ENCODE data around the gene HES5. TPM values are rescaled to one million over a fixed set of nuclear protein-coding genes. Genes with fewer than 3 reads are reported as not detected.

Gene HES5
- polyA plus RNA-seq, 2 of the 4 experiments (the other 2 are of a cell fraction), result not detected

- H3K27ac ChIP-seq, result no peak overlapping the region
- no peak for FAIRE-seq
- no peak for ATAC-seq
- no peak for DNase-seq (ENCODE audit: low read depth in 1 of 2, low spot score in 1 of 2)
- TF ChIP-seq FOSB (CRISPR knock-in tag; IDR thresholded peaks at IDR 0.05), result no peak
- TF ChIP-seq EHMT2 (IDR thresholded peaks at IDR 0.05; ENCODE audit: low read depth), result no peak
- no peak for TF ChIP-seq BCL3 (IDR thresholded peaks at IDR 0.05)
- TF ChIP-seq, protein P1, sequence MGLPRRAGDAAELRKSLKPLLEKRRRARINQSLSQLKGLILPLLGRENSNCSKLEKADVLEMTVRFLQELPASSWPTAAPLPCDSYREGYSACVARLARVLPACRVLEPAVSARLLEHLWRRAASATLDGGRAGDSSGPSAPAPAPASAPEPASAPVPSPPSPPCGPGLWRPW (IDR thresholded peaks at IDR 0.05), result no peak
- no peak for TF ChIP-seq TP53 (CRISPR knock-in tag; IDR thresholded peaks at IDR 0.05)
- no peak for TF ChIP-seq ZC3H11A (IDR thresholded peaks at IDR 0.05)
- TF ChIP-seq CHD2 (IDR thresholded peaks at IDR 0.05; ENCODE audit: low read length, partially characterized antibody), result no peak
- no peak for TF ChIP-seq ZNF302 (CRISPR knock-in tag; IDR thresholded peaks at IDR 0.05)
- no peak for TF ChIP-seq HEYL (CRISPR knock-in tag; IDR thresholded peaks at IDR 0.05)
- TF ChIP-seq NFE2L2 (conservative IDR thresholded peaks at IDR 0.05; ENCODE audit: low read length), result no peak
- TF ChIP-seq SREBF2 (IDR thresholded peaks at IDR 0.05), result no peak
- TF ChIP-seq CBX8 (IDR thresholded peaks at IDR 0.05), result no peak
- no peak for TF ChIP-seq RAD21 (conservative IDR thresholded peaks at IDR 0.05 in 1 of 2, IDR thresholded peaks at IDR 0.05 in 1 of 2)
- TF ChIP-seq KDM5A (IDR thresholded peaks at IDR 0.05), result no peak
- no peak for TF ChIP-seq NPAS2 (CRISPR knock-in tag; IDR thresholded peaks at IDR 0.05; ENCODE audit: borderline replicate concordance)
- no peak for TF ChIP-seq CBX2 (IDR thresholded peaks at IDR 0.05; ENCODE audit: borderline replicate concordance, low read depth)
- H3K9me3 ChIP-seq, result no peaks in the 10 kb centered on the region
- H3K4me1 ChIP-seq, result peaks cover 20% of the 10 kb centered on the region
- ChIA-PET CTCF (interaction anchor here (0.9 to 1.9 kb wide), 4 partner anchors 11 to 29 kb away, joined by 3 to 7 read pairs (median 5); no protein-coding TSS in a partner anchor), POLR2A (no interaction called here)
- no peak overlapping the region for H3K4me3 ChIP-seq
- 98% methylated on average over 20 of the region's 30 CpGs for WGBS (ENCODE audit: missing lambda C conversion rate)
- no peak overlapping the region for H3K4me2 ChIP-seq
Measured at GRCh38 chr1:2519729-2520128, 10.3 kb downstream of the HES5 start.

DNA sequence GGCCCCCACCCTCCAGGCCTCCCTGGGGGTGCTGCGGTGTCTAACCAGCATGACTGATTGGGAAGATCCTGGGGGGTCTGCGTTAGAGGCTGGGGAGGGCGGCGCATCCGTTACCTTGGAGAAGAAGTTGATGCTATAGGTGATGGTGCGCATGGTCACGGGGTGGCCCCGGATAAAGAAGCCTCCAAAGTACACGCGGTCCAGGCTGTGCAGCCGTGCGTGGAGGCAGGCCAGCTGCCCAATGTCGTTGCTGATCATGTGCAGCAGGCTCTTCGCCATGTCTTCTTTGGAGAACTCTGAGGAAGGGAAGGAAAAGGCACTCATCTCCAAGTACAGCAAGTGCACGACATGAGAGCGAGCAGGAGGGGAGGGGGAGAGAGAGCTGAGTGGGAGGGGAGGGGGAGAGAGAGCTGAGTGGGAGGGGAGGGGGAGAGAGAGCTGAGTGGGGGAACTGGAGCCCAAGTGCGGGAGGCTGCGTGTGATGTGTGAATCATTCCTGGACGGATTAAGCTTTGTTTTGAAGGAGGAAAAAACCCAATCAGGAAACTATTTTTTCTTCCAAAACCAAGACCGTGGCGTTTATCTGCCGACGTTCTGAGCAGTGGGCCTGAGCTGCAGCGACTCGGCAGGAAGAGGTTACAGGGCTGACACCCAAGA is 10.9 kb downstream of the HES5 start:
- POLR2A ChIA-PET, result no interaction called here
- no peak for FAIRE-seq
- H3K27ac ChIP-seq, result no peak overlapping the region
- no peak for DNase-seq (ENCODE audit: low read depth in 1 of 2, low spot score in 1 of 2)
- H3K9me3 ChIP-seq, result no peaks in the 10 kb centered on the region
- CTCF ChIA-PET, result interaction anchor here (1.1 to 1.9 kb wide), 3 partner anchors 15 to 29 kb away, joined by 4 to 7 read pairs (median 6); no protein-coding TSS in a partner anchor
- TF ChIP-seq POLR2A (IDR thresholded peaks at IDR 0.05; ENCODE audit: low read length) (no peak), MAFK (IDR thresholded peaks at IDR 0.05; ENCODE audit: partially characterized antibody) (no peak), HEYL (CRISPR knock-in tag; IDR thresholded peaks at IDR 0.05) (no peak)
- H3K4me2 ChIP-seq, result no peak overlapping the region
- no peak for ATAC-seq
- H3K4me1 ChIP-seq, result peaks cover 14% of the 10 kb centered on the region
- H3K4me3 ChIP-seq, result no peak overlapping the region
- 94% methylated on average over 12 of the region's 25 CpGs for WGBS (ENCODE audit: missing lambda C conversion rate)

DNA sequence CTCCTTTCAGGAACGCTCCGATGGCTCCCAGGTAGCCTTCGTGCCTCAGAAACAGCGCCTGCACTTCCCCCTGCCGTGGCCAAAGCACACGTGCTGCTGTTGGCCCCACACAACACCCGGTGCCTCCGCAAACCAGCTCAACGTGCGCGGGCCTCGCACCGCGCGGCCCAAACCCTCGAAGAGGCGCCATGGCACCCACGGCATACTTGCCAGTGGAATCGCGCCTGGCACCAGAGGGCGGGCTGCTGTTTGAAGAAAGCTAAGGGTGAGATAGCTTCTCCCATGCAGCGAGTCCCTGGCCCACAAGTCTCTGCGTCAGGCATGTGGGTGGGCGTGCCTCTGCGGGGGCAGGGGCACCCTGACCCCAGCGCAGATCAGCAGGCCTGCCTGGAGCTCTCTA is 11.5 kb downstream of the HES5 start:
- TF ChIP-seq RCOR1 (IDR thresholded peaks at IDR 0.05; ENCODE audit: low read depth, low read length) (no peak), MYC (IDR thresholded peaks at IDR 0.05; ENCODE audit: borderline replicate concordance, low read length) (no peak), NFE2L2 (conservative IDR thresholded peaks at IDR 0.05; ENCODE audit: low read length) (no peak)
- TF ChIP-seq, protein P2, sequence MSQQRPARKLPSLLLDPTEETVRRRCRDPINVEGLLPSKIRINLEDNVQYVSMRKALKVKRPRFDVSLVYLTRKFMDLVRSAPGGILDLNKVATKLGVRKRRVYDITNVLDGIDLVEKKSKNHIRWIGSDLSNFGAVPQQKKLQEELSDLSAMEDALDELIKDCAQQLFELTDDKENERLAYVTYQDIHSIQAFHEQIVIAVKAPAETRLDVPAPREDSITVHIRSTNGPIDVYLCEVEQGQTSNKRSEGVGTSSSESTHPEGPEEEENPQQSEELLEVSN (IDR thresholded peaks at IDR 0.05; ENCODE audit: borderline replicate concordance, low read depth), result no peak
- no peak overlapping the region for H3K27ac ChIP-seq
- H3K4me1 ChIP-seq, result peaks cover 8% of the 10 kb centered on the region
- no peak for DNase-seq (ENCODE audit: low read depth in 1 of 2, low spot score in 1 of 2)
- H3K4me3 ChIP-seq, result no peak overlapping the region
- 93% methylated on average over 12 of the region's 26 CpGs for WGBS (ENCODE audit: missing lambda C conversion rate)
- no peak for ATAC-seq
- ChIA-PET CTCF (interaction anchor here (1.9 kb wide), 1 partner anchor 30 kb away, joined by 6 read pairs; no protein-coding TSS in a partner anchor), POLR2A (no interaction called here)
- no peak overlapping the region for H3K4me2 ChIP-seq
- no peaks in the 10 kb centered on the region for H3K9me3 ChIP-seq
- FAIRE-seq, result no peak
